ENCODE results near the gene KCNJ9. TPM values are rescaled to one million over a fixed set of nuclear protein-coding genes. Genes with fewer than 3 reads are reported as not detected.

KCNJ9 gene
- total and polyA plus RNA-seq, 2 of the 13 experiments (the other 11 are each of a cell fraction or from before 2014, with no cell fraction given), result not detected

- TF ChIP-seq, protein P1, sequence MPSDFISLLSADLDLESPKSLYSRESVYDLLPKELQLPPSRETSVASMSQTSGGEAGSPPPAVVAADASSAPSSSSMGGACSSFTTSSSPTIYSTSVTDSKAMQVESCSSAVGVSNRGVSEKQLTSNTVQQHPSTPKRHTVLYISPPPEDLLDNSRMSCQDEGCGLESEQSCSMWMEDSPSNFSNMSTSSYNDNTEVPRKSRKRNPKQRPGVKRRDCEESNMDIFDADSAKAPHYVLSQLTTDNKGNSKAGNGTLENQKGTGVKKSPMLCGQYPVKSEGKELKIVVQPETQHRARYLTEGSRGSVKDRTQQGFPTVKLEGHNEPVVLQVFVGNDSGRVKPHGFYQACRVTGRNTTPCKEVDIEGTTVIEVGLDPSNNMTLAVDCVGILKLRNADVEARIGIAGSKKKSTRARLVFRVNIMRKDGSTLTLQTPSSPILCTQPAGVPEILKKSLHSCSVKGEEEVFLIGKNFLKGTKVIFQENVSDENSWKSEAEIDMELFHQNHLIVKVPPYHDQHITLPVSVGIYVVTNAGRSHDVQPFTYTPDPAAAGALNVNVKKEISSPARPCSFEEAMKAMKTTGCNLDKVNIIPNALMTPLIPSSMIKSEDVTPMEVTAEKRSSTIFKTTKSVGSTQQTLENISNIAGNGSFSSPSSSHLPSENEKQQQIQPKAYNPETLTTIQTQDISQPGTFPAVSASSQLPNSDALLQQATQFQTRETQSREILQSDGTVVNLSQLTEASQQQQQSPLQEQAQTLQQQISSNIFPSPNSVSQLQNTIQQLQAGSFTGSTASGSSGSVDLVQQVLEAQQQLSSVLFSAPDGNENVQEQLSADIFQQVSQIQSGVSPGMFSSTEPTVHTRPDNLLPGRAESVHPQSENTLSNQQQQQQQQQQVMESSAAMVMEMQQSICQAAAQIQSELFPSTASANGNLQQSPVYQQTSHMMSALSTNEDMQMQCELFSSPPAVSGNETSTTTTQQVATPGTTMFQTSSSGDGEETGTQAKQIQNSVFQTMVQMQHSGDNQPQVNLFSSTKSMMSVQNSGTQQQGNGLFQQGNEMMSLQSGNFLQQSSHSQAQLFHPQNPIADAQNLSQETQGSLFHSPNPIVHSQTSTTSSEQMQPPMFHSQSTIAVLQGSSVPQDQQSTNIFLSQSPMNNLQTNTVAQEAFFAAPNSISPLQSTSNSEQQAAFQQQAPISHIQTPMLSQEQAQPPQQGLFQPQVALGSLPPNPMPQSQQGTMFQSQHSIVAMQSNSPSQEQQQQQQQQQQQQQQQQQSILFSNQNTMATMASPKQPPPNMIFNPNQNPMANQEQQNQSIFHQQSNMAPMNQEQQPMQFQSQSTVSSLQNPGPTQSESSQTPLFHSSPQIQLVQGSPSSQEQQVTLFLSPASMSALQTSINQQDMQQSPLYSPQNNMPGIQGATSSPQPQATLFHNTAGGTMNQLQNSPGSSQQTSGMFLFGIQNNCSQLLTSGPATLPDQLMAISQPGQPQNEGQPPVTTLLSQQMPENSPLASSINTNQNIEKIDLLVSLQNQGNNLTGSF (CRISPR knock-in tag; IDR thresholded peaks at IDR 0.05), result no peak
- no peak for TF ChIP-seq ZNF331 (CRISPR knock-in tag; IDR thresholded peaks at IDR 0.05)
- TF ChIP-seq, protein P2, sequence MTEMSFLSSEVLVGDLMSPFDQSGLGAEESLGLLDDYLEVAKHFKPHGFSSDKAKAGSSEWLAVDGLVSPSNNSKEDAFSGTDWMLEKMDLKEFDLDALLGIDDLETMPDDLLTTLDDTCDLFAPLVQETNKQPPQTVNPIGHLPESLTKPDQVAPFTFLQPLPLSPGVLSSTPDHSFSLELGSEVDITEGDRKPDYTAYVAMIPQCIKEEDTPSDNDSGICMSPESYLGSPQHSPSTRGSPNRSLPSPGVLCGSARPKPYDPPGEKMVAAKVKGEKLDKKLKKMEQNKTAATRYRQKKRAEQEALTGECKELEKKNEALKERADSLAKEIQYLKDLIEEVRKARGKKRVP (CRISPR knock-in tag; IDR thresholded peaks at IDR 0.05), result no peak
- TF ChIP-seq ZNF557 (CRISPR knock-in tag; IDR thresholded peaks at IDR 0.05), result no peak
- TF ChIP-seq JARID2 (CRISPR knock-in tag; IDR thresholded peaks at IDR 0.05; ENCODE audit: insufficient replicate concordance), result no peak
- no peak for TF ChIP-seq MED1 (CRISPR knock-in tag; IDR thresholded peaks at IDR 0.05)
- no peak for TF ChIP-seq FOXO1 (CRISPR knock-in tag; IDR thresholded peaks at IDR 0.05)
- no peak for TF ChIP-seq CBFB (CRISPR knock-in tag; IDR thresholded peaks at IDR 0.05)
- TF ChIP-seq TGIF2 (CRISPR knock-in tag; IDR thresholded peaks at IDR 0.05), result no peak
- TF ChIP-seq, protein P3, sequence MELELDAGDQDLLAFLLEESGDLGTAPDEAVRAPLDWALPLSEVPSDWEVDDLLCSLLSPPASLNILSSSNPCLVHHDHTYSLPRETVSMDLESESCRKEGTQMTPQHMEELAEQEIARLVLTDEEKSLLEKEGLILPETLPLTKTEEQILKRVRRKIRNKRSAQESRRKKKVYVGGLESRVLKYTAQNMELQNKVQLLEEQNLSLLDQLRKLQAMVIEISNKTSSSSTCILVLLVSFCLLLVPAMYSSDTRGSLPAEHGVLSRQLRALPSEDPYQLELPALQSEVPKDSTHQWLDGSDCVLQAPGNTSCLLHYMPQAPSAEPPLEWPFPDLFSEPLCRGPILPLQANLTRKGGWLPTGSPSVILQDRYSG (CRISPR knock-in tag; IDR thresholded peaks at IDR 0.05), result no peak
- no peak for TF ChIP-seq FOXM1 (CRISPR knock-in tag; IDR thresholded peaks at IDR 0.05)
- TF ChIP-seq KDM2A (CRISPR knock-in tag; IDR thresholded peaks at IDR 0.05; ENCODE audit: borderline replicate concordance, low read depth), result no peak
- TF ChIP-seq ZNF772 (CRISPR knock-in tag; IDR thresholded peaks at IDR 0.05), result 0 out of 2 replicates have a peak, but pooled peaks have one; percentile 19
- peak; percentile 95 for TF ChIP-seq ATF7 (IDR thresholded peaks at IDR 0.05)
- no peak for TF ChIP-seq ATF7 (CRISPR knock-in tag; IDR thresholded peaks at IDR 0.05)
- TF ChIP-seq ZNF354B (CRISPR knock-in tag; IDR thresholded peaks at IDR 0.05), result 0 out of 2 replicates have a peak, but pooled peaks have one; percentile 21
- no peak for TF ChIP-seq ATAD3A (CRISPR knock-in tag; IDR thresholded peaks at IDR 0.05)
- TF ChIP-seq ZNF33A (CRISPR knock-in tag; IDR thresholded peaks at IDR 0.05; ENCODE audit: borderline replicate concordance), result no peak
- TF ChIP-seq SIX1 (CRISPR knock-in tag; IDR thresholded peaks at IDR 0.05; ENCODE audit: borderline replicate concordance), result no peak
- TF ChIP-seq HNRNPK (IDR thresholded peaks at IDR 0.05; ENCODE audit: low read depth, low read length, poor library complexity, severe bottlenecking), result no peak
- TF ChIP-seq ZNF556 (CRISPR knock-in tag; IDR thresholded peaks at IDR 0.05; ENCODE audit: borderline replicate concordance), result no peak
- TF ChIP-seq TBX2 (CRISPR knock-in tag; IDR thresholded peaks at IDR 0.05; ENCODE audit: borderline replicate concordance), result peak; percentile 41; the same call in 1 of the 2 replicates
- TF ChIP-seq GLI4 (CRISPR knock-in tag; IDR thresholded peaks at IDR 0.05; ENCODE audit: borderline replicate concordance), result no peak
- no peak for TF ChIP-seq ZNF143 (CRISPR knock-in tag; IDR thresholded peaks at IDR 0.05)
- TF ChIP-seq FOXA1 (IDR thresholded peaks at IDR 0.05), result no peak
- TF ChIP-seq FOXA1 (CRISPR knock-in tag; IDR thresholded peaks at IDR 0.05), result no peak
These were observed 17.7 kb downstream of the KCNJ9 start (continued) for GRCh38 chr1:160098852-160099561.
